SU-DHL-6 (cell line): ENCODE data around the gene GPATCH4.
"Not testable (repeated sequence)": the region's sequence is repeated elsewhere in the genome, so short reads cannot be mapped to it uniquely, and the experiment has no call there.

Experiments used
- H2AFZ ChIP-seq: fragments of 200-600 bp; sonication (generic); 2 replicates; pipeline ENCODE4 v1.6.1; 2014; ENCODE audit warnings: low read depth, mild to moderate bottlenecking, moderate library complexity, mixed read lengths, antibody characterized with exemption, low read length; ENCODE audit not compliant: severe bottlenecking
- H3F3A ChIP-seq: fragments of 200-600 bp; shearing (Covaris generic); 2 replicates; pipeline ENCODE4 v1.6.0; 2016; ENCODE audit warnings: antibody characterized with exemption, mild to moderate bottlenecking; ENCODE audit not compliant: insufficient read depth
- H3K27ac ChIP-seq: fragments of 200-600 bp; sonication (generic); 2 replicates; pipeline ENCODE4 v1.5.1; 2016; ENCODE audit warnings: low read depth, mild to moderate bottlenecking, low read length, moderate library complexity, mixed read lengths
- H3K27me3 ChIP-seq: fragments of 200-600 bp; sonication (generic), shearing (Covaris generic); 2 replicates; pipeline ENCODE4 v1.6.0; 2014; ENCODE audit warnings: mild to moderate bottlenecking, low read length
- H3K36me3 ChIP-seq: fragments of 200-600 bp; sonication (generic); 2 replicates; pipeline ENCODE4 v1.6.1; 2014; ENCODE audit warnings: mild to moderate bottlenecking, low read length, mixed read lengths
- H3K4me2 ChIP-seq: fragments of 300-600, 200-600 bp; shearing (Covaris generic), sonication (generic); 2 replicates; pipeline ENCODE4 v1.6.0; 2014; ENCODE audit warnings: low read length, low read depth, mild to moderate bottlenecking; ENCODE audit not compliant: poor library complexity, severe bottlenecking
- H3K4me3 ChIP-seq: fragments of 200-600 bp; sonication (generic); 2 replicates; pipeline ENCODE4 v1.5.1; 2014; ENCODE audit warnings: antibody characterized with exemption, low read length, mild to moderate bottlenecking, mixed read lengths; ENCODE audit not compliant: insufficient read depth, poor library complexity, severe bottlenecking
- H3K79me2 ChIP-seq: fragments of 200-600 bp; sonication (generic); 2 replicates; pipeline ENCODE4 v1.6.1; 2014; ENCODE audit warnings: mild to moderate bottlenecking, low read length, moderate library complexity; ENCODE audit not compliant: insufficient read depth
- H3K9ac ChIP-seq: fragments of 200-600 bp; sonication (generic); 2 replicates; pipeline ENCODE4 v1.7.0; 2014; ENCODE audit warnings: mild to moderate bottlenecking, low read length
- H3K9me2 ChIP-seq: fragments of 200-600 bp; sonication (generic); replicated peaks from 2 replicates; pipeline ENCODE4 v1.6.1; 2014; ENCODE audit warnings: low read length; ENCODE audit not compliant: insufficient read depth
- H3K9me3 ChIP-seq: fragments of 200-600 bp; sonication (generic); 2 replicates; pipeline ENCODE4 v1.6.1; 2014; ENCODE audit warnings: low read length, mixed read lengths; ENCODE audit not compliant: insufficient read depth
- H4K20me1 ChIP-seq: fragments of 200-600 bp; sonication (generic); 2 replicates; pipeline ENCODE4 v1.6.1; 2014; ENCODE audit warnings: low read depth, mild to moderate bottlenecking, antibody characterized with exemption, low read length, moderate library complexity, mixed read lengths
- EZH2phosphoT487 ChIP-seq: fragments of 200-600 bp; sonication (generic), shearing (Covaris generic); conservative IDR thresholded peaks from 2 replicates; pipeline ENCODE4 v1.6.1; 2018; ENCODE audit warnings: mild to moderate bottlenecking, antibody characterized with exemption, low read length, moderate library complexity, mixed read lengths
- TF ChIP-seq, protein P1 (sequence below): fragments of 200-600 bp; sonication (generic); IDR thresholded peaks from one replicate; pipeline ENCODE4 v1.5.1; 2017; ENCODE audit warnings: antibody characterized with exemption, mild to moderate bottlenecking, low read length, moderate library complexity; ENCODE audit not compliant: insufficient read depth, poor library complexity, severe bottlenecking

Gene GPATCH4

GRCh38 chr1:156589546-156589945, 11.7 kb downstream of the GPATCH4 start:
- no peaks in the 10 kb centered on the region for H3K27me3 ChIP-seq
- H3K4me2 ChIP-seq = no peak overlapping the region
- no peak overlapping the region for H3K9ac ChIP-seq
- no peaks in the 10 kb centered on the region for H3K9me3 ChIP-seq
- TF ChIP-seq, protein P1, sequence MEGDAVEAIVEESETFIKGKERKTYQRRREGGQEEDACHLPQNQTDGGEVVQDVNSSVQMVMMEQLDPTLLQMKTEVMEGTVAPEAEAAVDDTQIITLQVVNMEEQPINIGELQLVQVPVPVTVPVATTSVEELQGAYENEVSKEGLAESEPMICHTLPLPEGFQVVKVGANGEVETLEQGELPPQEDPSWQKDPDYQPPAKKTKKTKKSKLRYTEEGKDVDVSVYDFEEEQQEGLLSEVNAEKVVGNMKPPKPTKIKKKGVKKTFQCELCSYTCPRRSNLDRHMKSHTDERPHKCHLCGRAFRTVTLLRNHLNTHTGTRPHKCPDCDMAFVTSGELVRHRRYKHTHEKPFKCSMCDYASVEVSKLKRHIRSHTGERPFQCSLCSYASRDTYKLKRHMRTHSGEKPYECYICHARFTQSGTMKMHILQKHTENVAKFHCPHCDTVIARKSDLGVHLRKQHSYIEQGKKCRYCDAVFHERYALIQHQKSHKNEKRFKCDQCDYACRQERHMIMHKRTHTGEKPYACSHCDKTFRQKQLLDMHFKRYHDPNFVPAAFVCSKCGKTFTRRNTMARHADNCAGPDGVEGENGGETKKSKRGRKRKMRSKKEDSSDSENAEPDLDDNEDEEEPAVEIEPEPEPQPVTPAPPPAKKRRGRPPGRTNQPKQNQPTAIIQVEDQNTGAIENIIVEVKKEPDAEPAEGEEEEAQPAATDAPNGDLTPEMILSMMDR = no peak
- no peak for TF ChIP-seq EZH2phosphoT487
- no peaks in the 10 kb centered on the region for H3K9me2 ChIP-seq
- no peak overlapping the region for H2AFZ ChIP-seq
- peaks cover 5% of the 10 kb centered on the region; the same call in 1 of the 2 replicates for H3K79me2 ChIP-seq
- no peak overlapping the region for H3K27ac ChIP-seq
- no peaks in the 10 kb centered on the region for H4K20me1 ChIP-seq
- H3K4me3 ChIP-seq = no peak overlapping the region
- H3F3A ChIP-seq = peaks cover 22% of the 10 kb centered on the region
- H3K36me3 ChIP-seq = no peaks in the 10 kb centered on the region

DNA sequence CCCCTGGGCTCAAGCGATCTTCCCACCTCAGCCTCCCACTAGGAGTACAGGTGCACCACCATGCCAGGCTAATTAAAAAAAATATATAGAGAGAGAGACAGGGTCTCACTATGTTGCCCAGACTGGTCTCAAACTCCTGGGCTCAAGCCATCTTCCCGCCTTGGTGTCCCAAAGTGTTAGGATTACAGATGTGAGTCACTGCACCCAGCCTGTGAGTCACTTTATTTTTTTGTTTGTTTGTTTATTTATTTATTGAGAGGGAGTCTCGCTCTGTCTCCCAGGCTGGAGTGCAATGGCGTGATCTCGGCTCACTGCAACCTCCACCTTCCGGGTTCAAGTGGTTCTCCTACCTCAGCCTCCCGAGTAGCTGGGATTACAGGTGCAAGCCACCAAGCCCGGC, 13.4 kb downstream of the GPATCH4 start:
- H3K9ac ChIP-seq, H3F3A ChIP-seq, H3K4me3 ChIP-seq, H2AFZ ChIP-seq, H3K4me2 ChIP-seq, H3K36me3 ChIP-seq, H4K20me1 ChIP-seq, H3K79me2 ChIP-seq, H3K27me3 ChIP-seq, H3K9me3 ChIP-seq, H3K27ac ChIP-seq, H3K9me2 ChIP-seq: not testable (repeated sequence)

DNA sequence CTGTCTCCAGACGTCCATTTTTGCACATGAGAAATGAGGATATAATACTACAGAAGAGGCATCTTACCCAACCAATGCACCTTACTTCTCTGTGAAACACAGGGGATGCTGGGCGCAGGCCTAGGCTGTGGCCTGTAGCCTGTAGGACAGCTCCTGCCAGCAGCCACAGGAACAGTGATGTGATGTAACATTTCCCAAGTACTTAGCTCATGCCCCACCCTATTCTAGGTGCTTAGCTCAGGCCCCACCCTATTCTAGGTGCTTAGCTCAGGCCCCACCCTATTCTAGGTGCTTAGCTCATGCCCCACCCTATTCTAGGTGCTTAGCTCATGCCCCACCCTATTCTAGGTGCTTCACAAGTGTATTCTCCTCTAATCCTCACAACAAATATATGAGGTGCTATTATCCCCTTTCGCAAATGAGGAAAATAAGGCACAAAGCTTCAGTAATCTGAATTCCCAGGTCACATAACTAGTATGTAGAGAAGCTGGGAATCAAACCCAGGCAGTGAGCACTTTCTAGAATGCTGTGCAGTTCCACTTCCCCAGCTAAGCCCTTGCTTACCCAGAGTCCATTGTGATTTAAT, 14.3 kb downstream of the GPATCH4 start:
- H4K20me1 ChIP-seq = no peaks in the 10 kb centered on the region
- TF ChIP-seq, protein P1 = no peak
- TF ChIP-seq EZH2phosphoT487 = no peak
- H3K27me3 ChIP-seq = no peaks in the 10 kb centered on the region
- H3K36me3 ChIP-seq = no peaks in the 10 kb centered on the region
- no peak overlapping the region for H2AFZ ChIP-seq
- H3K9ac ChIP-seq = no peak overlapping the region
- H3K27ac ChIP-seq = no peak overlapping the region
- H3K4me3 ChIP-seq = no peak overlapping the region
- no peaks in the 10 kb centered on the region for H3K9me2 ChIP-seq
- peaks cover under 1% of the 10 kb centered on the region; the same call in 1 of the 2 replicates for H3K79me2 ChIP-seq
- H3F3A ChIP-seq = no peaks in the 10 kb centered on the region
- H3K4me2 ChIP-seq = no peak overlapping the region
- H3K9me3 ChIP-seq = no peaks in the 10 kb centered on the region

- Histone ChIP-seq H3K9me2 (no peaks in the 10 kb centered on the region), H3F3A (no peaks in the 10 kb centered on the region), H4K20me1 (no peaks in the 10 kb centered on the region), H2AFZ (no peak overlapping the region), H3K9ac (no peak overlapping the region), H3K27ac (no peak overlapping the region), H3K4me2 (no peak overlapping the region), H3K79me2 (no peaks in the 10 kb centered on the region), H3K9me3 (no peaks in the 10 kb centered on the region), H3K4me3 (no peak overlapping the region), H3K36me3 (no peaks in the 10 kb centered on the region), H3K27me3 (no peaks in the 10 kb centered on the region)
- no peak for TF ChIP-seq EZH2phosphoT487
- TF ChIP-seq, protein P1 = no peak
Measured at GRCh38 chr1:156586323-156586722, 15.0 kb downstream of the GPATCH4 start.
